Body of pancreas (tissue), 4 donors: ENCODE results near the gene GUCY2D. TPM values are rescaled to one million over a fixed set of nuclear protein-coding genes. Genes with fewer than 3 reads are reported as not detected.

Experiments
- ATAC-seq: fragments of 150-250 bp; one replicate; pipeline ENCODE4 v1.9.1; 2016
- DNase-seq, 4 donors: peaks; one replicate each; pipeline ENCODE4 v3.0.0-alpha.2; 2019
- H3K27ac ChIP-seq, 4 donors: fragments of 200-600 bp; sonication (generic); 1 replicate in 3 of 4; 2 replicates in 1 of 4; pipeline versions ENCODE4 v1.5.1 to v1.6.1; 2016 to 2019; ENCODE audit warnings: mild to moderate bottlenecking in 1 of 4, mixed read lengths in 1 of 4, moderate library complexity in 1 of 4
- H3K27me3 ChIP-seq, 2 donors: fragments of 200-600 bp; sonication (generic); one replicate each; pipeline ENCODE4 v1.6.0; 2016; ENCODE audit warnings: mild to moderate bottlenecking in 1 of 2
- H3K36me3 ChIP-seq, 2 donors: fragments of 200-600 bp; sonication (generic); replicated peaks in 1 of 2; 2 replicates each; pipeline ENCODE4 v1.5.1; 2016; ENCODE audit warnings: low read depth in 2 of 2; ENCODE audit not compliant: insufficient read depth in 1 of 2
- H3K4me1 ChIP-seq: fragments of 200-600 bp; sonication (generic); one replicate; pipeline ENCODE4 v1.6.0; 2016
- H3K4me3 ChIP-seq, 2 donors: fragments of 200-600 bp; sonication (generic); 1 replicate in 1 of 2; 2 replicates in 1 of 2; pipeline ENCODE4 v1.5.1; 2016 to 2019
- H3K9me3 ChIP-seq, 3 donors: fragments of 200-600 bp; sonication (generic); 1 replicate in 2 of 3; 2 replicates in 1 of 3; pipeline ENCODE4 v1.5.1; 2016
- POLR2A ChIP-seq, 3 donors: fragments of 450-650 bp; IDR thresholded peaks; one replicate each; pipeline ENCODE4 v1.6.1; 2016; ENCODE audit warnings: antibody characterized with exemption in 3 of 3, mild to moderate bottlenecking in 2 of 3
- WGBS, 2 donors: methylation state at CpG; one replicate each; pipeline ENCODE4 v1.1.5; 2017; 5-methylcytosine and 5-hydroxymethylcytosine counted together
- intact Hi-C: fragments of 100-400 bp; cut with DNase I; formaldehyde crosslinking; loops from one replicate; pipeline ENCODE4 v1.15.1; 2023
- total RNA-seq, 2 donors: library from RNA; depleted of rRNA; stranded (reverse); fragments of >200 nt; gene quantifications; one replicate each; pipeline ENCODE4 v1.1.0, GENCODE V29; 2016
- TF ChIP-seq, protein P1 (sequence below), 7 experiments: fragments of 450-650 bp in 4 of 7; fragments of 200-600 bp in 3 of 7; sonication (generic) in 3 of 7; IDR thresholded peaks; one replicate each; pipeline ENCODE4 v1.5.1; 2016 to 2019; ENCODE audit warnings: antibody characterized with exemption in 7 of 7

Gene GUCY2D
- total RNA-seq, 2 donors from 2014 or later = not detected

DNA sequence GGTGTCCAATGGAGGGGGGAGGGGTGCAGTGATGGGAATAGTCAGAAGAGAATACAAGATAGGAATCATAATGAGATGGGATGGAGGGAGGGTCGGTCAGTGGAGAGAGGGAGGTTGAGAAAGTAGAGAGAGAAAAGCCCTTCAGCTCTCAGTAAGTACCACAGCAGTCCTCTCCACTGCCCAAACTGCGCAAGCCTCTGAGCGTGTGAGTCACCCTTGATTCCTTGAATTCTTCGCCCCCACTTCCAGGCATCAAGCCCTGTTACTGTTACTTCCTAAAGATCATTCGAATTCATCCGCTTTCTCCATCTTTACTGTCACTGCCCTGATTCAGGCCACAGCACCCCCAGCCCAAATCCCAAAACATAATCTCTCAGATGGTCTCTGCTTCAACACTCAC lies 2.5 kb downstream of the GUCY2D start:
- Histone ChIP-seq H3K9me3 (no peaks in the 10 kb centered on the region), H3K4me1 (peaks cover 11% of the 10 kb centered on the region), H3K36me3 (no peaks in the 10 kb centered on the region), H3K27ac (no peak overlapping the region), H3K27me3 (peaks cover 0 to 24% of the 10 kb centered on the region in 2 donors), H3K4me3 (no peak overlapping the region)
- intact Hi-C loops = no loop called here
- DNase-seq = no peak
- 83 to 95% methylated on average over 6 of the region's 6 CpGs for WGBS, 2 donors
- ATAC-seq = no peak
- TF ChIP-seq, protein P1, sequence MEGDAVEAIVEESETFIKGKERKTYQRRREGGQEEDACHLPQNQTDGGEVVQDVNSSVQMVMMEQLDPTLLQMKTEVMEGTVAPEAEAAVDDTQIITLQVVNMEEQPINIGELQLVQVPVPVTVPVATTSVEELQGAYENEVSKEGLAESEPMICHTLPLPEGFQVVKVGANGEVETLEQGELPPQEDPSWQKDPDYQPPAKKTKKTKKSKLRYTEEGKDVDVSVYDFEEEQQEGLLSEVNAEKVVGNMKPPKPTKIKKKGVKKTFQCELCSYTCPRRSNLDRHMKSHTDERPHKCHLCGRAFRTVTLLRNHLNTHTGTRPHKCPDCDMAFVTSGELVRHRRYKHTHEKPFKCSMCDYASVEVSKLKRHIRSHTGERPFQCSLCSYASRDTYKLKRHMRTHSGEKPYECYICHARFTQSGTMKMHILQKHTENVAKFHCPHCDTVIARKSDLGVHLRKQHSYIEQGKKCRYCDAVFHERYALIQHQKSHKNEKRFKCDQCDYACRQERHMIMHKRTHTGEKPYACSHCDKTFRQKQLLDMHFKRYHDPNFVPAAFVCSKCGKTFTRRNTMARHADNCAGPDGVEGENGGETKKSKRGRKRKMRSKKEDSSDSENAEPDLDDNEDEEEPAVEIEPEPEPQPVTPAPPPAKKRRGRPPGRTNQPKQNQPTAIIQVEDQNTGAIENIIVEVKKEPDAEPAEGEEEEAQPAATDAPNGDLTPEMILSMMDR (IDR thresholded peaks at IDR 0.05) = no peak
- no peak for TF ChIP-seq POLR2A (IDR thresholded peaks at IDR 0.05)

DNA sequence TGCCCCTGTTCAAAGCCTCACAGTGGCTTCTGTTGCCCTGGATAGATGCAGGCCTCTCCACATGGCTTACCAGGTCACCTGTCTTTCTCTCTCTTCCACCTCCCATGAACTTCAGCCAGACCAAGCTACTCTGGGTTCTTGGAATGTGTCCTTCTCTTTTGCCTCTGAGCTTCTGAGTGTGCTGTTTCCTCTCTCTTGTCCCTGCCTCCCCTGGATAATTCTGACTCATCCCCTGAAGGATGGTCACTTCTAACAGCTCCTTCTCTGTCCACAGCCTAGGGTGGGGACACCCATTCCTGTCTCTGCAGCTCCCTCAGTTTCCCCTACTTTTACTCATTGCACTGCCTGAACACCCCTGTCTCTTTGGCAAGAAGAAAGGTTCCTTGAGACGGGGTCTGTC lies 2.9 kb downstream of the GUCY2D start:
- TF ChIP-seq POLR2A (IDR thresholded peaks at IDR 0.05) = no peak
- TF ChIP-seq, protein P1 (IDR thresholded peaks at IDR 0.05) = no peak
- intact Hi-C loops = no loop called here
- Histone ChIP-seq H3K9me3 (no peaks in the 10 kb centered on the region), H3K4me3 (no peak overlapping the region), H3K27me3 (peaks cover 0 to 24% of the 10 kb centered on the region in 2 donors), H3K36me3 (no peaks in the 10 kb centered on the region), H3K27ac (no peak overlapping the region), H3K4me1 (peaks cover 11% of the 10 kb centered on the region)
- no peak for DNase-seq
- 78 to 92% methylated on average over 1 of the region's 1 CpG for WGBS, 2 donors
- no peak for ATAC-seq

DNA sequence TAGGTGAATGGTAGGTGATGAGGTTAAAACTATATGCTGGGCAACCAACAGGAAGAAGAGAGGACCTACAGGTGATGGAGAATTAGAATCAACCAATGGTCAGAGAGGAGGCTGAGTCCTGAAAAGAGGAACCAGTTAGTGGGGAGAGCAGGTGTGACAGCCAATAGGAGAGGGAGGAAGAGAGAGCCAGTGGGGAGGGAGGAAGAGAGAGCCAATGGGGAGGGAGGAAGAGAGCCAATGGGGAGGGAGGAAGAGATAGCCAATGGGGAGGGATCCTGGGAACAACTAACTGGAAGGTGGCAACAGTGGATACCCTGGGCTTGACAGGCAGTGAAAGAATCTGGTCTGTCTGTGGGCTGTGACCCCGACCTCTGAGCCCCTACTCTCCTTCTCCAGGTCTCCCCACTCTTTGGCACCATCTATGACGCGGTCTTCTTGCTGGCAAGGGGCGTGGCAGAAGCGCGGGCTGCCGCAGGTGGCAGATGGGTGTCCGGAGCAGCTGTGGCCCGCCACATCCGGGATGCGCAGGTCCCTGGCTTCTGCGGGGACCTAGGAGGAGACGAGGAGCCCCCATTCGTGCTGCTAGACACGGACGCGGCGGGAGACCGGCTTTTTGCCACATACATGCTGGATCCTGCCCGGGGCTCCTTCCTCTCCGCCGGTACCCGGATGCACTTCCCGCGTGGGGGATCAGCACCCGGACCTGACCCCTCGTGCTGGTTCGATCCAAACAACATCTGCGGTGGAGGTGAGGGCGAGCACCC lies 3.7 kb downstream of the GUCY2D start:
- H3K36me3 ChIP-seq = no peaks in the 10 kb centered on the region
- H3K27ac ChIP-seq = no peak overlapping the region
- 86 to 90% methylated on average over 22 to 29 of the region's 30 CpGs for WGBS, 2 donors
- DNase-seq (no peak), ATAC-seq (peak; percentile 13)
- H3K27me3 ChIP-seq = peaks cover 0 to 24% of the 10 kb centered on the region in 2 donors
- H3K9me3 ChIP-seq = no peaks in the 10 kb centered on the region
- H3K4me1 ChIP-seq = peaks cover 11% of the 10 kb centered on the region
- H3K4me3 ChIP-seq = no peak overlapping the region
- intact Hi-C loops = no loop called here
- TF ChIP-seq, protein P1 (IDR thresholded peaks at IDR 0.05) = no peak
- no peak for TF ChIP-seq POLR2A (IDR thresholded peaks at IDR 0.05)

DNA sequence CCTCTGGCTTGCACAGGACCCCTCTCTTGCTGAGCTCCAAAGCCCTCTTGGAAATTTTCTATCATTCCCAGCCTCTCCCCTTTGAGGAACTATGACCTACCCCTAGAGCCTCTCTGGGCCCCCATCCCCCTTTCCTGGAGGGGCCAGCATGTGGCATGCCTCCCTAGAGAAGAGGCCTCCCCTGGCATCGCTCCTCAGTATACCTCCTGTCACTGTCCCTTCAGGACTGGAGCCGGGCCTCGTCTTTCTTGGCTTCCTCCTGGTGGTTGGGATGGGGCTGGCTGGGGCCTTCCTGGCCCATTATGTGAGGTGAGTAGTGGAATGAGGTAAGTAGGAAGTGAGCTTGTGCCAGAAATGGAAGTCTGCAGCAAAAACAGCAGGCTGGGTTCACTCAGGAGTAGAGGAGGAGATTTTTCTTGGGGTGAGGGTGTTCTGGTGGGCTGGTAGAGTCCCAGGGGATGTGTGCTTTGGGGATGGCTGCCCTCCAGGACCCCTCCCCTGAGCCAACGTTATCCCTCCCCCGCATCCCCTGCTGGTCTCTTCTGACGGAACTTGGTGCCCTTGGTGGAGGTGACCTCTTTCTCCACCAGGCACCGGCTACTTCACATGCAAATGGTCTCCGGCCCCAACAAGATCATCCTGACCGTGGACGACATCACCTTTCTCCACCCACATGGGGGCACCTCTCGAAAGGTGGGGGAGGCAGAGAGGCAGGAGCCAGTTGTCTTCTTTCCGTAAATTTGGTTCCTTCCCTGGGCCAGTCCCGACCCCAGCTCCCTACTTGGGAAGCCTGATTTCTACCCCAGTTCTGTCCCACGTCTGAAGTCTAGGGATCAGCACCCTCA lies 4.6 kb downstream of the GUCY2D start:
- no peak for DNase-seq
- no peaks in the 10 kb centered on the region for H3K9me3 ChIP-seq
- H3K4me3 ChIP-seq = no peak overlapping the region
- no peak overlapping the region for H3K27ac ChIP-seq
- no peaks in the 10 kb centered on the region for H3K36me3 ChIP-seq
- intact Hi-C loops = no loop called here
- WGBS, 2 donors = 57 to 66% methylated on average over 11 to 14 of the region's 14 CpGs
- no peak for ATAC-seq
- no peak for TF ChIP-seq POLR2A (IDR thresholded peaks at IDR 0.05)
- TF ChIP-seq, protein P1 (IDR thresholded peaks at IDR 0.05) = no peak
- peaks cover 11% of the 10 kb centered on the region for H3K4me1 ChIP-seq
- peaks cover 0 to 24% of the 10 kb centered on the region in 2 donors for H3K27me3 ChIP-seq
